HEK293 (cell line): Measurements from ENCODE around the gene SLC39A11.

Experiments
- MYNN ChIP-seq: fragments of 450-650 bp; formaldehyde crosslinking; IDR thresholded peaks from 2 replicates; pipeline ENCODE4 v1.5.1; 2016; ENCODE audit warnings: missing biosample characterization, missing genetic modification characterization, borderline replicate concordance
- PRDM2 ChIP-seq: fragments of 450-650 bp; formaldehyde crosslinking; IDR thresholded peaks from 2 replicates; pipeline ENCODE4 v1.5.1; 2016; ENCODE audit warnings: missing biosample characterization, missing genetic modification characterization, borderline replicate concordance
- PRDM4 ChIP-seq: fragments of 450-650 bp; formaldehyde crosslinking; IDR thresholded peaks from 2 replicates; pipeline ENCODE4 v1.5.1; 2017; ENCODE audit warnings: missing biosample characterization, missing genetic modification characterization
- REPIN1 ChIP-seq: fragments of 450-650 bp; formaldehyde crosslinking; IDR thresholded peaks from 2 replicates; pipeline ENCODE4 v1.5.1; 2017; ENCODE audit warnings: missing biosample characterization, missing genetic modification characterization, low read depth
- SALL2 ChIP-seq: fragments of 450-650 bp; formaldehyde crosslinking; IDR thresholded peaks from 2 replicates; pipeline ENCODE4 v1.5.0; 2017; ENCODE audit warnings: missing biosample characterization, mild to moderate bottlenecking, missing genetic modification characterization, borderline replicate concordance
- SETDB1 ChIP-seq: IDR thresholded peaks from one replicate; pipeline ENCODE4 v1.6.1; 2017; ENCODE audit warnings: mild to moderate bottlenecking, low read length, moderate library complexity, mixed read lengths; ENCODE audit not compliant: insufficient read length
- SP7 ChIP-seq: fragments of 450-650 bp; formaldehyde crosslinking; IDR thresholded peaks from 2 replicates; pipeline ENCODE4 v1.5.1; 2016; ENCODE audit warnings: missing biosample characterization, missing genetic modification characterization
- TRIM28 ChIP-seq: IDR thresholded peaks from 2 replicates; pipeline ENCODE4 v1.6.1; 2011; ENCODE audit warnings: low read length, control low read depth, borderline replicate concordance
- ZNF214 ChIP-seq: fragments of 450-650 bp; formaldehyde crosslinking; IDR thresholded peaks from 2 replicates; pipeline ENCODE4 v1.5.1; 2017; ENCODE audit warnings: missing biosample characterization, mild to moderate bottlenecking, missing genetic modification characterization, borderline replicate concordance
- ZNF23 ChIP-seq: fragments of 450-650 bp; formaldehyde crosslinking; IDR thresholded peaks from 2 replicates; pipeline ENCODE4 v1.5.1; 2016; ENCODE audit warnings: missing biosample characterization, missing genetic modification characterization, borderline replicate concordance
- ZNF292 ChIP-seq: fragments of 450-650 bp; formaldehyde crosslinking; IDR thresholded peaks from 2 replicates; pipeline ENCODE4 v1.5.1; 2016; ENCODE audit warnings: low read depth, missing biosample characterization, missing genetic modification characterization, borderline replicate concordance
- ZNF341 ChIP-seq: fragments of 450-650 bp; formaldehyde crosslinking; IDR thresholded peaks from 2 replicates; pipeline ENCODE4; 2016; ENCODE audit warnings: low read depth, missing biosample characterization, missing genetic modification characterization
- ZNF37A ChIP-seq: fragments of 450-650 bp; IDR thresholded peaks from 2 replicates; pipeline ENCODE4 v1.5.1; 2018; ENCODE audit warnings: missing biosample characterization, missing genetic modification characterization
- ZNF473 ChIP-seq: fragments of 450-650 bp; formaldehyde crosslinking; IDR thresholded peaks from 2 replicates; pipeline ENCODE4 v1.5.1; 2017; ENCODE audit warnings: missing biosample characterization, missing genetic modification characterization
- ZNF513 ChIP-seq: fragments of 450-650 bp; IDR thresholded peaks from 2 replicates; pipeline ENCODE4 v1.5.1; 2018; ENCODE audit warnings: missing biosample characterization, missing genetic modification characterization
- ZNF560 ChIP-seq: fragments of 450-650 bp; formaldehyde crosslinking; IDR thresholded peaks from 2 replicates; pipeline ENCODE4 v1.5.1; 2017; ENCODE audit warnings: missing biosample characterization, missing genetic modification characterization, borderline replicate concordance
- ZNF610 ChIP-seq: fragments of 450-650 bp; formaldehyde crosslinking; IDR thresholded peaks from 2 replicates; pipeline ENCODE4 v1.5.1; 2016; ENCODE audit warnings: missing biosample characterization, missing genetic modification characterization, borderline replicate concordance
- ZNF621 ChIP-seq: fragments of 450-650 bp; formaldehyde crosslinking; IDR thresholded peaks from 2 replicates; pipeline ENCODE4 v1.5.1; 2017; ENCODE audit warnings: missing biosample characterization, missing genetic modification characterization
- ZNF645 ChIP-seq: fragments of 450-650 bp; formaldehyde crosslinking; IDR thresholded peaks from 2 replicates; pipeline ENCODE4; 2016; ENCODE audit warnings: missing biosample characterization, missing genetic modification characterization
- ZNF670 ChIP-seq: fragments of 450-650 bp; formaldehyde crosslinking; IDR thresholded peaks from 2 replicates; pipeline ENCODE4 v1.5.1; 2016; ENCODE audit warnings: missing biosample characterization, missing genetic modification characterization, low read depth
- ZNF677 ChIP-seq: fragments of 450-650 bp; IDR thresholded peaks from 2 replicates; pipeline ENCODE4 v1.5.0; 2018; ENCODE audit warnings: missing biosample characterization, mild to moderate bottlenecking, missing genetic modification characterization, moderate library complexity
- ZNF701 ChIP-seq: fragments of 450-650 bp; formaldehyde crosslinking; IDR thresholded peaks from 2 replicates; pipeline ENCODE4 v1.5.1; 2016; ENCODE audit warnings: missing biosample characterization, missing genetic modification characterization
- ZNF707 ChIP-seq: fragments of 450-650 bp; formaldehyde crosslinking; IDR thresholded peaks from 2 replicates; pipeline ENCODE4 v1.5.1; 2016; ENCODE audit warnings: missing biosample characterization, missing genetic modification characterization
- ZNF777 ChIP-seq: fragments of 450-650 bp; formaldehyde crosslinking; IDR thresholded peaks from 2 replicates; pipeline ENCODE4 v1.5.1; 2017; ENCODE audit warnings: missing biosample characterization, missing genetic modification characterization, borderline replicate concordance
- TF ChIP-seq, protein P1 (sequence below): fragments of 450-650 bp; formaldehyde crosslinking; IDR thresholded peaks from 2 replicates; pipeline ENCODE4 v1.5.1; 2017; ENCODE audit warnings: missing biosample characterization, missing genetic modification characterization
- TF ChIP-seq, protein P2 (sequence below): fragments of 450-650 bp; formaldehyde crosslinking; IDR thresholded peaks from 2 replicates; pipeline ENCODE4 v1.5.1; 2017; ENCODE audit warnings: missing biosample characterization, missing genetic modification characterization

SLC39A11 gene

DNA sequence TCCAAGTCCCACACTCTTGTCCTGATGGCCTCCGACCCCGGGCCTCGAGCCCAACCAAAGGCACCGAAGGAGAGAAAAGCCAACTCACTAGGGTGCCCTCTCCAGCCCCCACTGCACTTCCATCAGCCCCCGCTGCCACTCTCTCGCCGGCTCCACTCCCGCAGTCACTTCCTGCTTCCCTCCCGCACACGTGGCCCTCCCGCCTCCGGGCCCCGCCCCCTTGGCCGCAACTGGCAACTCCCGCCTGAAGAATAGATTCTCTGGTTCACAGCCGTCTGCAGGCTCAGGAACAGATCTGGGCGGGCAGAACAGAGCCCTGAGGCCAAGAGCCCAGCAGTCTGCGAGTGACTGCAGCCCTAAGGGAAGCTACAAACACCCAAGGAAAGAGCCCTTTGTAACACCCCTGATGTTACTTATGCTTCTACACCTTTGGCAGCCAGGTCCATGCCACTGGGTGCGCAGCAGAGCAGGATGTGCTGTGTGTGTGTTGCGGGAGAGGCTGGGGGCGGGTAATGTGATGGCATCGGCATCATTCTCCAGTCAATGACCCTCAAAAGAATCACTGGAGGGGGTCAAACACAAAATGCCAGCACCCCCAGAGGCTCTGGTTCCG, at the start of gene SLC39A11 (continued):
- TF ChIP-seq, protein P1, sequence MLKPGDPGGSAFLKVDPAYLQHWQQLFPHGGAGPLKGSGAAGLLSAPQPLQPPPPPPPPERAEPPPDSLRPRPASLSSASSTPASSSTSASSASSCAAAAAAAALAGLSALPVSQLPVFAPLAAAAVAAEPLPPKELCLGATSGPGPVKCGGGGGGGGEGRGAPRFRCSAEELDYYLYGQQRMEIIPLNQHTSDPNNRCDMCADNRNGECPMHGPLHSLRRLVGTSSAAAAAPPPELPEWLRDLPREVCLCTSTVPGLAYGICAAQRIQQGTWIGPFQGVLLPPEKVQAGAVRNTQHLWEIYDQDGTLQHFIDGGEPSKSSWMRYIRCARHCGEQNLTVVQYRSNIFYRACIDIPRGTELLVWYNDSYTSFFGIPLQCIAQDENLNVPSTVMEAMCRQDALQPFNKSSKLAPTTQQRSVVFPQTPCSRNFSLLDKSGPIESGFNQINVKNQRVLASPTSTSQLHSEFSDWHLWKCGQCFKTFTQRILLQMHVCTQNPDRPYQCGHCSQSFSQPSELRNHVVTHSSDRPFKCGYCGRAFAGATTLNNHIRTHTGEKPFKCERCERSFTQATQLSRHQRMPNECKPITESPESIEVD (tag by site-specific recombination), result no peak
- TF ChIP-seq ZNF777 (tag by site-specific recombination) (no peak), ZNF513 (tag by site-specific recombination) (no peak), TRIM28 (0 out of 2 replicates have a peak, but pooled peaks have one; percentile 26), ZNF23 (no peak), ZNF560 (tag by site-specific recombination) (no peak), ZNF214 (no peak), SALL2 (tag by site-specific recombination) (no peak), ZNF473 (no peak), ZNF707 (tag by site-specific recombination) (no peak), REPIN1 (tag by site-specific recombination) (no peak), ZNF610 (peak; percentile 72; the same call in 1 of the 2 replicates), PRDM4 (no peak), ZNF621 (tag by site-specific recombination) (no peak), ZNF292 (no peak), SP7 (peak; percentile 86), ZNF670 (tag by site-specific recombination) (no peak), ZNF677 (tag by site-specific recombination) (no peak), ZNF37A (tag by site-specific recombination) (no peak), ZNF645 (tag by site-specific recombination) (no peak), MYNN (no peak), ZNF701 (tag by site-specific recombination) (no peak), ZNF341 (peak; percentile 96), SETDB1 (no peak), PRDM2 (no peak)
- TF ChIP-seq, protein P2, sequence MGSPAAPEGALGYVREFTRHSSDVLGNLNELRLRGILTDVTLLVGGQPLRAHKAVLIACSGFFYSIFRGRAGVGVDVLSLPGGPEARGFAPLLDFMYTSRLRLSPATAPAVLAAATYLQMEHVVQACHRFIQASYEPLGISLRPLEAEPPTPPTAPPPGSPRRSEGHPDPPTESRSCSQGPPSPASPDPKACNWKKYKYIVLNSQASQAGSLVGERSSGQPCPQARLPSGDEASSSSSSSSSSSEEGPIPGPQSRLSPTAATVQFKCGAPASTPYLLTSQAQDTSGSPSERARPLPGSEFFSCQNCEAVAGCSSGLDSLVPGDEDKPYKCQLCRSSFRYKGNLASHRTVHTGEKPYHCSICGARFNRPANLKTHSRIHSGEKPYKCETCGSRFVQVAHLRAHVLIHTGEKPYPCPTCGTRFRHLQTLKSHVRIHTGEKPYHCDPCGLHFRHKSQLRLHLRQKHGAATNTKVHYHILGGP (tag by site-specific recombination), result no peak
